HG02970 (cell line): Measurements from ENCODE around the gene RHOV.

Experiments
- ATAC-seq: cut with Tn5 transposase; IDR thresholded peaks from one replicate; pipeline ENCODE4 v1.9.1; 2021; ENCODE audit warnings: mild to moderate bottlenecking, moderate library complexity, moderate number of reproducible peaks; ENCODE audit not compliant: unreplicated experiment, low FRiP score

Gene RHOV

DNA sequence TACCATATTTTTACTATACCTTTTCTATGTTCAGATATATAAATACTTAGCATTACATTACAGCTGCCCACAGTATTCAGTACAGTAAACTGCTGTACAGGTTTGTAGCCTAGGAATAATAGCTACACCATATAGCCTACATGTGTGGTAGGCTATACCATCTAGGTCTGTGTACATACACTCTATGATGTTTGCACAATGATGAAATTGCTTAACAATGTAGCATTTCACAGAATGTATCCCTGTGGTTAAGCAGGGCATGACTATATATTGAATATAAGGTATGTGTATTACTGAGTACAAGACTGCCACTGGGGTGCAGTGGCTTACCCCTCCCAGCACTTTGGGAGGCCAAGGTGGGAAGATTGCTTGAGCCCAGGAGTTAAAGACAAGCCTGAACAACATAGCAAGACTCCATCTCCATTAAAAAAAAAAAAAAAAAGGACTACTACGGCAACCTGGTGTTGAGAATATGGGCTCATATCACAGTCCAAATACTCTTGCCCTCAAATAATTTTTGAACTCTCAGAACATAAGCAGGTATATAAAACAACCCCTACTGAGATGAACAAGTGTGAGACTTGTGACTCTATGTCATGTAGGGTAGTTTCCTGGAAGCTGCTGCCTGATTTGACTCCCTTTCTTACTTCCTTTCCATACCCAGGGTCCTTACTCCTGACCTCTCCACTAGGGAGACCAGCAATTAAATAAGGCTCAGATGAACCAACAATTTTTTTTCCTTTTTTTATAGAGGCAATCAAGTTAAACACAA lies 50.3 kb downstream of the RHOV start:
- ATAC-seq: no peak
